SW 1271 (cell line): ENCODE data around the gene CORO1A.
A peak's percentile ranks its signal among the peaks of the same experiment; 100 is the strongest.
"Not testable (repeated sequence)": the region's sequence is repeated elsewhere in the genome, so short reads cannot be mapped to it uniquely, and the experiment has no call there.

Source experiments
- DNase-seq, 2 experiments: peaks; one replicate each; lab custom pipeline; 2025; lab: John Stamatoyannopoulos, UW

Gene CORO1A

GRCh38 chr16:30183233-30184095 lies at the start of gene CORO1A:
TSS of gene CORO1A (plus strand) at chr16:30183602. CDS start at chr16:30185210, 1,608 bp downstream.
- DNase-seq, result peak; percentile 43 to 69

GRCh38 chr16:30136971-30137605 lies 46.3 kb upstream of the CORO1A start:
- no peak for DNase-seq

GRCh38 chr16:30137897-30138296 lies 45.5 kb upstream of the CORO1A start:
- no peak for DNase-seq

GRCh38 chr16:30139583-30140481 lies 43.6 kb upstream of the CORO1A start:
- no peak for DNase-seq

GRCh38 chr16:30141750-30142149 lies 41.7 kb upstream of the CORO1A start:
- no peak for DNase-seq

GRCh38 chr16:30142672-30143346 lies 40.6 kb upstream of the CORO1A start:
- peak in 1 of 2 experiments; percentile 28 for DNase-seq

GRCh38 chr16:30143347-30143702 lies 40.1 kb upstream of the CORO1A start:
- no peak for DNase-seq

GRCh38 chr16:30144017-30144416 lies 39.4 kb upstream of the CORO1A start:
- no peak for DNase-seq

- DNase-seq, result no peak
Measured at GRCh38 chr16:30144917-30145316, 38.5 kb upstream of the CORO1A start.

GRCh38 chr16:30145657-30146056 lies 37.7 kb upstream of the CORO1A start:
- DNase-seq, result no peak

GRCh38 chr16:30147843-30148510 lies 35.4 kb upstream of the CORO1A start:
- DNase-seq, result no peak

- no peak for DNase-seq
Measured at GRCh38 chr16:30149250-30149930, 34.0 kb upstream of the CORO1A start.

- DNase-seq, result no peak
Measured at GRCh38 chr16:30151091-30151490, 32.3 kb upstream of the CORO1A start.

- no peak for DNase-seq
Measured at GRCh38 chr16:30152517-30152916, 30.9 kb upstream of the CORO1A start.

- no peak for DNase-seq
Measured at GRCh38 chr16:30155188-30155587, 28.2 kb upstream of the CORO1A start.

GRCh38 chr16:30157214-30157613 lies 26.2 kb upstream of the CORO1A start:
- no peak for DNase-seq

- no peak for DNase-seq
Measured at GRCh38 chr16:30163538-30163937, 19.9 kb upstream of the CORO1A start.

- no peak for DNase-seq
Measured at GRCh38 chr16:30166202-30166902, 17.1 kb upstream of the CORO1A start.

GRCh38 chr16:30168746-30169145 lies 14.7 kb upstream of the CORO1A start:
- not testable (repeated sequence) for DNase-seq

GRCh38 chr16:30169416-30169815 lies 14.0 kb upstream of the CORO1A start:
- DNase-seq, result not testable (repeated sequence)
